ENCODE results near the gene NRXN3.

- no peak for TF ChIP-seq CTCF (IDR thresholded peaks at IDR 0.05)
- TF ChIP-seq POLR2A (IDR thresholded peaks at IDR 0.05) = no peak
Measured at GRCh38 chr14:78782551-78782950, 612.4 kb downstream of the NRXN3 start.

Data from heart left ventricle (tissue), 13 donors.